Body of pancreas (tissue), 4 donors: ENCODE data around the gene ZFYVE16. TPM values are rescaled to one million over a fixed set of nuclear protein-coding genes. Genes with fewer than 3 reads are reported as not detected.

Experiments used
- ATAC-seq: fragments of 150-250 bp; one replicate; pipeline ENCODE4 v1.9.1; 2016
- DNase-seq, 4 donors: peaks; one replicate each; pipeline ENCODE4 v3.0.0-alpha.2; 2019
- H3K27ac ChIP-seq, 4 donors: fragments of 200-600 bp; sonication (generic); 1 replicate in 3 of 4; 2 replicates in 1 of 4; pipeline versions ENCODE4 v1.5.1 to v1.6.1; 2016 to 2019; ENCODE audit warnings: mild to moderate bottlenecking in 1 of 4, mixed read lengths in 1 of 4, moderate library complexity in 1 of 4
- H3K27me3 ChIP-seq, 2 donors: fragments of 200-600 bp; sonication (generic); one replicate each; pipeline ENCODE4 v1.6.0; 2016; ENCODE audit warnings: mild to moderate bottlenecking in 1 of 2
- H3K36me3 ChIP-seq, 2 donors: fragments of 200-600 bp; sonication (generic); replicated peaks in 1 of 2; 2 replicates each; pipeline ENCODE4 v1.5.1; 2016; ENCODE audit warnings: low read depth in 2 of 2; ENCODE audit not compliant: insufficient read depth in 1 of 2
- H3K4me1 ChIP-seq: fragments of 200-600 bp; sonication (generic); one replicate; pipeline ENCODE4 v1.6.0; 2016
- H3K4me3 ChIP-seq, 2 donors: fragments of 200-600 bp; sonication (generic); 1 replicate in 1 of 2; 2 replicates in 1 of 2; pipeline ENCODE4 v1.5.1; 2016 to 2019
- H3K9me3 ChIP-seq, 3 donors: fragments of 200-600 bp; sonication (generic); 1 replicate in 2 of 3; 2 replicates in 1 of 3; pipeline ENCODE4 v1.5.1; 2016
- CTCF ChIP-seq, 7 experiments: fragments of 450-650 bp in 4 of 7; fragments of 200-600 bp in 3 of 7; sonication (generic) in 3 of 7; IDR thresholded peaks; one replicate each; pipeline ENCODE4 v1.5.1; 2016 to 2019; ENCODE audit warnings: antibody characterized with exemption in 7 of 7
- POLR2A ChIP-seq, 3 donors: fragments of 450-650 bp; IDR thresholded peaks; one replicate each; pipeline ENCODE4 v1.6.1; 2016; ENCODE audit warnings: antibody characterized with exemption in 3 of 3, mild to moderate bottlenecking in 2 of 3
- WGBS, 2 donors: methylation state at CpG; one replicate each; pipeline ENCODE4 v1.1.5; 2017; 5-methylcytosine and 5-hydroxymethylcytosine counted together
- intact Hi-C: fragments of 100-400 bp; cut with DNase I; formaldehyde crosslinking; loops from one replicate; pipeline ENCODE4 v1.15.1; 2023
- total RNA-seq, 2 donors: library from RNA; depleted of rRNA; stranded (reverse); fragments of >200 nt; gene quantifications; one replicate each; pipeline ENCODE4 v1.1.0, GENCODE V29; 2016

ZFYVE16 gene
- total RNA-seq, 2 donors from 2014 or later: 10.2 to 19.5 TPM

- WGBS, 2 donors: 94 to 100% methylated on average over 3 of the region's 3 CpGs
- TF ChIP-seq POLR2A (IDR thresholded peaks at IDR 0.05) (no peak), CTCF (IDR thresholded peaks at IDR 0.05) (no peak)
- no peak for DNase-seq
- intact Hi-C loops: loop anchor here (10.0 kb wide), 1 partner anchor 171 kb away; the partner anchor contains the start of genes DHFR and MSH3
- Histone ChIP-seq H3K4me3 (no peak overlapping the region), H3K27ac (no peak overlapping the region), H3K4me1 (peaks cover 8% of the 10 kb centered on the region), H3K9me3 (no peaks in the 10 kb centered on the region), H3K27me3 (no peaks in the 10 kb centered on the region), H3K36me3 (peaks cover 4 to 11% of the 10 kb centered on the region in 2 donors)
- no peak for ATAC-seq
Observed at GRCh38 chr5:80483636-80484232, 75.9 kb downstream of the ZFYVE16 start.

- peak in 3 of 4 donors; percentile 13 to 36 (median 16) for DNase-seq
Observed at GRCh38 chr5:80487444-80487828, 79.6 kb downstream of the ZFYVE16 start.

GRCh38 chr5:80487829-80488721 is 80.2 kb downstream of the ZFYVE16 start, which contains the start of gene FAM151B:
Gene FAM151B (plus strand): TSS chr5:80488100. CDS start chr5:80488124, 24 bp downstream.
- ATAC-seq (peak; percentile 97), DNase-seq (peak; percentile 95 to 97 (median 96))
- peak; percentile 68 to 89 (median 87) for TF ChIP-seq POLR2A (IDR thresholded peaks at IDR 0.05)
- peak in 4 of 7 experiments; percentile 19 to 42 (median 30) for TF ChIP-seq CTCF (IDR thresholded peaks at IDR 0.05)
- WGBS, 2 donors: 0% methylated on average over 32 to 85 of the region's 85 CpGs
- Histone ChIP-seq H3K27me3 (no peaks in the 10 kb centered on the region), H3K4me1 (peaks cover 8% of the 10 kb centered on the region), H3K4me3 (peak within 1 kb of the TSS; percentile 52 to 87), H3K36me3 (peaks cover under 1 to 4% of the 10 kb centered on the region in 2 donors), H3K27ac (peak within 1 kb of the TSS; percentile 79 to 94 (median 84)), H3K9me3 (no peaks in the 10 kb centered on the region)
- intact Hi-C loops: loop anchor here (10.0 kb wide), 1 partner anchor 167 kb away; the partner anchor contains the start of genes DHFR and MSH3

More at GRCh38 chr5:80487444-80487828, 79.6 kb downstream of the ZFYVE16 start:
- no peaks in the 10 kb centered on the region for H3K27me3 ChIP-seq
- ATAC-seq: no peak
- H3K4me3 ChIP-seq: peak overlapping the region; percentile 8 to 87
- peak overlapping the region; percentile 79 to 94 (median 84) for H3K27ac ChIP-seq
- H3K9me3 ChIP-seq: no peaks in the 10 kb centered on the region
- TF ChIP-seq CTCF (IDR thresholded peaks at IDR 0.05) (no peak), POLR2A (IDR thresholded peaks at IDR 0.05) (no peak)
- intact Hi-C loops: loop anchor here (10.0 kb wide), 1 partner anchor 167 kb away; the partner anchor contains the start of genes DHFR and MSH3
- 30 to 39% methylated on average over 18 of the region's 18 CpGs for WGBS, 2 donors
- H3K36me3 ChIP-seq: peaks cover 4 to 8% of the 10 kb centered on the region in 2 donors
- H3K4me1 ChIP-seq: peaks cover 8% of the 10 kb centered on the region

GRCh38 chr5:80491296-80491695 is 83.4 kb downstream of the ZFYVE16 start:
- TF ChIP-seq POLR2A (IDR thresholded peaks at IDR 0.05): no peak
- no peak for TF ChIP-seq CTCF (IDR thresholded peaks at IDR 0.05)
- H3K27me3 ChIP-seq: no peaks in the 10 kb centered on the region
- ATAC-seq: no peak
- DNase-seq: no peak
- WGBS, 2 donors: 80 to 82% methylated on average over 3 of the region's 3 CpGs
- no peak overlapping the region for H3K4me3 ChIP-seq
- H3K27ac ChIP-seq: no peak overlapping the region
- intact Hi-C loops: no loop called here
- no peaks in the 10 kb centered on the region for H3K9me3 ChIP-seq
- H3K4me1 ChIP-seq: peaks cover 6% of the 10 kb centered on the region
- H3K36me3 ChIP-seq: no peaks in the 10 kb centered on the region
